PC-3 (cell line): ENCODE results near the gene MAST4. TPM values are rescaled to one million over a fixed set of nuclear protein-coding genes. Genes with fewer than 3 reads are reported as not detected.

Experiments
- ATAC-seq: fragments of 200-7000 bp; cut with Tn5 transposase; 2 replicates; pipeline ENCODE4 v1.9.1; 2020; ENCODE audit warnings: mild to moderate bottlenecking, moderate library complexity
- BruUV-seq: library from RNA; stranded (reverse); fragments of 400-500 nt; replicated peaks from 2 replicates; lab custom pipeline; 2021; lab: Mats Ljungman, UMichigan
- CTCF ChIA-PET: fragments of 300-600 bp; sonication (Branson Sonifier 250); formaldehyde crosslinking; loops from one replicate; lab custom pipeline; 2022; ENCODE audit warnings: antibody characterized with exemption; lab: Charles Lee
- POLR2A ChIA-PET: fragments of 300-600 bp; sonication (Branson Sonifier 250); formaldehyde crosslinking; loops from one replicate; lab custom pipeline; 2022; ENCODE audit warnings: antibody characterized with exemption; ENCODE audit not compliant: unreplicated experiment; lab: Charles Lee
- DNase-seq: peaks from one replicate; pipeline ENCODE4 v3.0.0-alpha.2; 2015
- H2AFZ ChIP-seq: fragments of 300-600 bp; sonication (generic); 2 replicates; pipeline ENCODE4 v1.6.0; 2016; ENCODE audit warnings: antibody characterized with exemption, low read length
- H3F3A ChIP-seq: fragments of 300-600 bp; sonication (generic); one replicate; pipeline ENCODE4 v1.6.0; 2017; ENCODE audit warnings: antibody characterized with exemption, low read length, control low read depth, mild to moderate bottlenecking; ENCODE audit not compliant: unreplicated experiment
- H3K27ac ChIP-seq: fragments of 300-600 bp; sonication (generic); 2 replicates; pipeline ENCODE4 v1.5.1; 2016; ENCODE audit warnings: mild to moderate bottlenecking, low read length
- H3K27me3 ChIP-seq: fragments of 300-600 bp; sonication (generic); 2 replicates; pipeline ENCODE4 v1.6.1; 2016; ENCODE audit warnings: low read length, mixed read lengths
- H3K36me3 ChIP-seq: fragments of 300-600 bp; sonication (generic); 2 replicates; pipeline ENCODE4 v1.6.1; 2016; ENCODE audit warnings: low read depth, mixed run types, low read length, mixed read lengths
- H3K4me1 ChIP-seq: fragments of 300-600 bp; sonication (generic); 2 replicates; pipeline ENCODE4 v1.5.1; 2016; ENCODE audit warnings: low read length; ENCODE audit not compliant: insufficient read depth
- H3K4me2 ChIP-seq: fragments of 300-600 bp; sonication (generic); 2 replicates; pipeline ENCODE4 v1.6.0; 2016; ENCODE audit warnings: low read length
- H3K4me3 ChIP-seq: fragments of 300-600 bp; sonication (generic); 2 replicates; pipeline ENCODE4 v1.5.1; 2016; ENCODE audit warnings: mild to moderate bottlenecking, low read length, mixed read lengths
- H3K79me2 ChIP-seq: fragments of 300-600 bp; sonication (generic); 2 replicates; pipeline ENCODE4 v1.6.1; 2017; ENCODE audit warnings: low read length, mixed read lengths
- H3K9ac ChIP-seq: fragments of 300-600 bp; sonication (generic); 2 replicates; pipeline ENCODE4 v1.6.0; 2016; ENCODE audit warnings: mild to moderate bottlenecking, low read length
- H3K9me2 ChIP-seq: fragments of 300-600 bp; sonication (generic); replicated peaks from 2 replicates; pipeline ENCODE4 v1.6.1; 2016; ENCODE audit warnings: mixed run types, low read length, mixed read lengths
- H3K9me3 ChIP-seq: fragments of 300-600 bp; sonication (generic); 2 replicates; pipeline ENCODE4 v1.6.1; 2016; ENCODE audit warnings: low read length, mixed read lengths
- H4K20me1 ChIP-seq: fragments of 300-600 bp; sonication (generic); 2 replicates; pipeline ENCODE4 v1.6.1; 2016; ENCODE audit warnings: low read length, mixed read lengths
- CTCF ChIP-seq: fragments of 300-600 bp; sonication (generic); conservative IDR thresholded peaks from 2 replicates; pipeline ENCODE4 v1.5.1; 2017; ENCODE audit warnings: antibody characterized with exemption, low read depth, mild to moderate bottlenecking, low read length
- EZH2 ChIP-seq: fragments of 300-600 bp; sonication (generic); IDR thresholded peaks from one replicate; pipeline ENCODE4 v1.6.1; 2017; ENCODE audit warnings: antibody characterized with exemption, mild to moderate bottlenecking, low read length; ENCODE audit not compliant: unreplicated experiment
- EZH2phosphoT487 ChIP-seq: fragments of 300-600 bp; sonication (generic); IDR thresholded peaks from 2 replicates; pipeline ENCODE4 v1.6.1; 2018; ENCODE audit warnings: mild to moderate bottlenecking, antibody characterized with exemption, low read length, borderline replicate concordance
- intact Hi-C: fragments of 100-400 bp; cut with micrococcal nuclease; formaldehyde crosslinking; loops from 2 replicates; pipeline ENCODE4 v1.9.0; 2023
- total RNA-seq: library from RNA; depleted of rRNA; stranded (reverse); fragments of >200 nt; gene quantifications from 2 replicates; pipeline ENCODE4 v1.2.3, GENCODE V29; 2014

Gene MAST4
- total RNA-seq, 1 experiment from 2014 or later, result 7.9 TPM

- Histone ChIP-seq H3K4me1 (0 out of 2 replicates have a peak, but pooled peaks cover under 1% of the 10 kb centered on the region), H3K9me2 (no peaks in the 10 kb centered on the region), H4K20me1 (no peaks in the 10 kb centered on the region), H3K9ac (no peak overlapping the region), H2AFZ (no peak overlapping the region), H3K27ac (no peak overlapping the region), H3K36me3 (no peaks in the 10 kb centered on the region), H3K79me2 (no peaks in the 10 kb centered on the region), H3K4me2 (no peak overlapping the region), H3K4me3 (no peak overlapping the region), H3F3A (no peaks in the 10 kb centered on the region), H3K27me3 (no peaks in the 10 kb centered on the region), H3K9me3 (no peaks in the 10 kb centered on the region)
- TF ChIP-seq CTCF, result no peak
- no peak for TF ChIP-seq EZH2
- intact Hi-C loops, result no loop called here
- DNase-seq (no peak), ATAC-seq (no peak)
- no TSS peak for BruUV-seq
- CTCF ChIA-PET, result no interaction called here
- POLR2A ChIA-PET, result no interaction called here
Observed at GRCh38 chr5:67189079-67189354, 592.8 kb downstream of the MAST4 start.

- ATAC-seq, result no peak
- Histone ChIP-seq H3K79me2 (no peaks in the 10 kb centered on the region), H3K27me3 (no peaks in the 10 kb centered on the region), H3F3A (no peaks in the 10 kb centered on the region), H3K9me3 (no peaks in the 10 kb centered on the region), H4K20me1 (no peaks in the 10 kb centered on the region), H2AFZ (no peak overlapping the region), H3K4me3 (no peak overlapping the region), H3K9me2 (no peaks in the 10 kb centered on the region), H3K36me3 (no peaks in the 10 kb centered on the region), H3K4me1 (0 out of 2 replicates have a peak, but pooled peaks cover 6% of the 10 kb centered on the region), H3K9ac (no peak overlapping the region), H3K4me2 (no peak overlapping the region), H3K27ac (no peak overlapping the region)
- POLR2A ChIA-PET, result no interaction called here
- BruUV-seq, result no TSS peak
- DNase-seq, result no peak
- CTCF ChIA-PET, result no interaction called here
- TF ChIP-seq CTCF, result no peak
- TF ChIP-seq EZH2phosphoT487, result no peak
- no peak for TF ChIP-seq EZH2
- intact Hi-C loops, result no loop called here
Observed at GRCh38 chr5:67189931-67190330, 593.7 kb downstream of the MAST4 start.

- no TSS peak for BruUV-seq
- POLR2A ChIA-PET, result no interaction called here
Observed at GRCh38 chr5:67190410-67190809, 594.2 kb downstream of the MAST4 start.

More at GRCh38 chr5:67190410-67190809, 594.2 kb downstream of the MAST4 start:
- H3K9me2 ChIP-seq, result no peaks in the 10 kb centered on the region
- no peak overlapping the region for H3K27ac ChIP-seq
- no peaks in the 10 kb centered on the region for H3K9me3 ChIP-seq
- CTCF ChIA-PET, result no interaction called here
- H3K4me1 ChIP-seq, result 0 out of 2 replicates have a peak, but pooled peaks cover 6% of the 10 kb centered on the region
- ATAC-seq (no peak), DNase-seq (no peak)
- no peak for TF ChIP-seq CTCF
- no peak for TF ChIP-seq EZH2
- TF ChIP-seq EZH2phosphoT487, result no peak
- no peaks in the 10 kb centered on the region for H3F3A ChIP-seq
- no peaks in the 10 kb centered on the region for H3K36me3 ChIP-seq
- intact Hi-C loops, result no loop called here
- H2AFZ ChIP-seq, result no peak overlapping the region
- H4K20me1 ChIP-seq, result no peaks in the 10 kb centered on the region
- H3K4me3 ChIP-seq, result no peak overlapping the region
- no peak overlapping the region for H3K4me2 ChIP-seq
- H3K27me3 ChIP-seq, result no peaks in the 10 kb centered on the region
- no peaks in the 10 kb centered on the region for H3K79me2 ChIP-seq
- H3K9ac ChIP-seq, result no peak overlapping the region
